GM21619 (cell line): Measurements from ENCODE around the gene KY.

Experiments
- ATAC-seq: cut with Tn5 transposase; IDR thresholded peaks from one replicate; pipeline ENCODE4 v1.9.1; 2021; ENCODE audit not compliant: unreplicated experiment

KY gene

GRCh38 chr3:134620476-134621115 is 30.2 kb downstream of the KY start:
- no peak for ATAC-seq

GRCh38 chr3:134619884-134620445 is 30.9 kb downstream of the KY start:
- no peak for ATAC-seq

GRCh38 chr3:134619301-134619615 is 31.6 kb downstream of the KY start:
- ATAC-seq = no peak

- no peak for ATAC-seq
Observed at GRCh38 chr3:134618478-134619300, 32.1 kb downstream of the KY start.

- ATAC-seq = no peak
Observed at GRCh38 chr3:134617608-134618477, 33.0 kb downstream of the KY start.

GRCh38 chr3:134615743-134616142 is 35.1 kb downstream of the KY start:
- no peak for ATAC-seq

GRCh38 chr3:134614955-134615354 is 35.9 kb downstream of the KY start:
- no peak for ATAC-seq

GRCh38 chr3:134613006-134613520 is 37.8 kb downstream of the KY start:
- no peak for ATAC-seq

GRCh38 chr3:134611516-134611915 is 39.3 kb downstream of the KY start:
- ATAC-seq = no peak

GRCh38 chr3:134610432-134611385 is 40.1 kb downstream of the KY start:
- no peak for ATAC-seq

- ATAC-seq = no peak
Observed at GRCh38 chr3:134609821-134610431, 40.9 kb downstream of the KY start.

GRCh38 chr3:134608771-134609435 is 41.9 kb downstream of the KY start:
- no peak for ATAC-seq

GRCh38 chr3:134608023-134608770 is 42.6 kb downstream of the KY start:
- ATAC-seq = no peak

- ATAC-seq = no peak
Observed at GRCh38 chr3:134607054-134608022, 43.5 kb downstream of the KY start.

GRCh38 chr3:134606033-134607025 is 44.5 kb downstream of the KY start:
- no peak for ATAC-seq

- no peak for ATAC-seq
Observed at GRCh38 chr3:134605556-134605955, 45.3 kb downstream of the KY start.
